Karpas-422 (cell line): ENCODE results near the gene HSPB6. TPM values are rescaled to one million over a fixed set of nuclear protein-coding genes. Genes with fewer than 3 reads are reported as not detected.
A peak's percentile ranks its signal among the peaks of the same experiment; 100 is the strongest.
"Not testable (repeated sequence)": the region's sequence is repeated elsewhere in the genome, so short reads cannot be mapped to it uniquely, and the experiment has no call there.

Source experiments
- DNase-seq: peaks from one replicate; pipeline ENCODE4 v3.0.0-alpha.2; 2015
- H2AFZ ChIP-seq: fragments of 200-600 bp; sonication (generic); 2 replicates; pipeline ENCODE4 v1.6.1; 2014; ENCODE audit warnings: antibody characterized with exemption, low read length, mixed read lengths
- H3K27ac ChIP-seq: fragments of 200-600 bp; sonication (generic); 2 replicates; pipeline ENCODE4 v1.5.1; 2014; ENCODE audit warnings: mild to moderate bottlenecking, low read length, moderate library complexity
- H3K27me3 ChIP-seq: fragments of 200-600 bp; sonication (generic); 2 replicates; pipeline ENCODE4 v1.6.1; 2014; ENCODE audit warnings: low read length, mixed read lengths
- H3K36me3 ChIP-seq: fragments of 200-600 bp; sonication (generic); 2 replicates; pipeline ENCODE4 v1.6.1; 2014; ENCODE audit warnings: low read length, mixed read lengths; ENCODE audit not compliant: insufficient read depth
- H3K4me1 ChIP-seq: fragments of 200-600 bp; sonication (generic); 2 replicates; pipeline ENCODE4 v1.6.1; 2014; ENCODE audit warnings: mild to moderate bottlenecking, low read length, mixed read lengths
- H3K4me2 ChIP-seq: fragments of 200-600 bp; sonication (generic); 2 replicates; pipeline ENCODE4 v1.6.1; 2014; ENCODE audit warnings: low read length, low read depth, mild to moderate bottlenecking; ENCODE audit not compliant: poor library complexity, severe bottlenecking
- H3K4me3 ChIP-seq: fragments of 200-600 bp; sonication (generic); 2 replicates; pipeline ENCODE4 v1.5.1; 2014; ENCODE audit warnings: mild to moderate bottlenecking, antibody characterized with exemption, low read length, mixed read lengths
- H3K79me2 ChIP-seq: fragments of 200-600 bp; sonication (generic); 2 replicates; pipeline ENCODE4 v1.6.1; 2014; ENCODE audit warnings: mild to moderate bottlenecking, low read length, mixed read lengths
- H3K9ac ChIP-seq: fragments of 200-600 bp; sonication (generic); 2 replicates; pipeline ENCODE4 v1.6.0; 2014; ENCODE audit warnings: low read length
- H3K9me2 ChIP-seq: fragments of 200-600 bp; sonication (generic), shearing (Covaris generic); replicated peaks from 2 replicates; pipeline ENCODE4 v1.6.0; 2014; ENCODE audit warnings: mild to moderate bottlenecking, low read length, moderate library complexity; ENCODE audit not compliant: insufficient read depth
- H3K9me3 ChIP-seq: fragments of 300-700, 200-600 bp; sonication (generic); 2 replicates; pipeline ENCODE4 v1.6.1; 2014; ENCODE audit warnings: low read length, mixed read lengths
- H4K20me1 ChIP-seq: fragments of 200-600 bp; sonication (generic); 2 replicates; pipeline ENCODE4 v1.6.1; 2014; ENCODE audit warnings: mild to moderate bottlenecking, antibody characterized with exemption, low read length, low read depth; ENCODE audit not compliant: insufficient read depth
- total RNA-seq: library from RNA; depleted of rRNA; stranded (reverse); fragments of >200 nt; shearing (Covaris generic); gene quantifications from 2 replicates; pipeline ENCODE4 v1.2.3, GENCODE V29; 2014; ENCODE audit warnings: low replicate concordance

HSPB6 gene
- total RNA-seq, 1 experiment from 2014 or later, result 1.5 TPM

GRCh38 chr19:35775298-35776101, 18.7 kb upstream of the HSPB6 start, which contains the start of gene ARHGAP33:
Gene ARHGAP33, plus strand, starts transcription at chr19:35775564. Its CDS starts 95 bp downstream, at chr19:35775659.
- Histone ChIP-seq H3K4me1 (peaks cover 12% of the 10 kb centered on the region), H3K4me2 (peak within 1 kb of the TSS; percentile 75), H3K9ac (peak within 1 kb of the TSS; percentile 89), H3K36me3 (no peaks in the 10 kb centered on the region), H2AFZ (no peak within 1 kb of the TSS; the same call in 1 of the 2 replicates), H3K27ac (0 out of 2 replicates have a peak within 1 kb of the TSS, but pooled peaks have one; percentile 22), H3K4me3 (peak within 1 kb of the TSS; percentile 90), H3K9me3 (no peaks in the 10 kb centered on the region), H3K27me3 (no peaks in the 10 kb centered on the region), H3K9me2 (no peaks in the 10 kb centered on the region), H4K20me1 (0 out of 2 replicates have a peak, but pooled peaks cover 6% of the 10 kb centered on the region), H3K79me2 (peaks cover 6% of the 10 kb centered on the region; the same call in 1 of the 2 replicates)
- DNase-seq, result peak; percentile 100

GRCh38 chr19:35775046-35775297, 18.1 kb upstream of the HSPB6 start:
- Histone ChIP-seq H3K9me3 (no peaks in the 10 kb centered on the region), H3K9me2 (no peaks in the 10 kb centered on the region), H3K9ac (no peak overlapping the region), H2AFZ (no peak overlapping the region), H3K36me3 (no peaks in the 10 kb centered on the region), H3K27ac (no peak overlapping the region), H3K4me3 (0 out of 2 replicates have a peak overlapping the region, but pooled peaks have one; percentile 33), H3K4me1 (peaks cover 12% of the 10 kb centered on the region), H4K20me1 (0 out of 2 replicates have a peak, but pooled peaks cover 6% of the 10 kb centered on the region), H3K79me2 (peaks cover 6% of the 10 kb centered on the region; the same call in 1 of the 2 replicates), H3K27me3 (no peaks in the 10 kb centered on the region), H3K4me2 (peak overlapping the region; percentile 44)
- no peak for DNase-seq

- H3K4me1 ChIP-seq, result peaks cover 12% of the 10 kb centered on the region
- no peaks in the 10 kb centered on the region for H3K36me3 ChIP-seq
- no peak overlapping the region for H3K9ac ChIP-seq
- no peaks in the 10 kb centered on the region for H3K9me2 ChIP-seq
- 0 out of 2 replicates have a peak, but pooled peaks cover 6% of the 10 kb centered on the region for H4K20me1 ChIP-seq
- H3K27me3 ChIP-seq, result no peaks in the 10 kb centered on the region
- no peak overlapping the region for H2AFZ ChIP-seq
- 0 out of 2 replicates have a peak overlapping the region, but pooled peaks have one; percentile 33 for H3K4me3 ChIP-seq
- H3K27ac ChIP-seq, result no peak overlapping the region
- peaks cover 6% of the 10 kb centered on the region; the same call in 1 of the 2 replicates for H3K79me2 ChIP-seq
- peak overlapping the region; percentile 44 for H3K4me2 ChIP-seq
- no peaks in the 10 kb centered on the region for H3K9me3 ChIP-seq
- no peak for DNase-seq
Measured at GRCh38 chr19:35774274-35775045, 17.6 kb upstream of the HSPB6 start.

GRCh38 chr19:35773020-35773806, 16.4 kb upstream of the HSPB6 start:
- Histone ChIP-seq H3K9ac (no peak overlapping the region), H3K36me3 (no peaks in the 10 kb centered on the region)

GRCh38 chr19:35772362-35772761, 15.5 kb upstream of the HSPB6 start:
- H2AFZ ChIP-seq, H3K36me3 ChIP-seq, H3K4me3 ChIP-seq, H3K27me3 ChIP-seq, H3K9me3 ChIP-seq, H3K79me2 ChIP-seq, DNase-seq, H3K9me2 ChIP-seq, H3K27ac ChIP-seq, H4K20me1 ChIP-seq, H3K4me2 ChIP-seq, H3K9ac ChIP-seq: not testable (repeated sequence)
- peaks cover 15% of the 10 kb centered on the region for H3K4me1 ChIP-seq

More at GRCh38 chr19:35773020-35773806, 16.4 kb upstream of the HSPB6 start:
- no peak overlapping the region for H2AFZ ChIP-seq
- H3K4me2 ChIP-seq, result no peak overlapping the region
- H3K9me2 ChIP-seq, result no peaks in the 10 kb centered on the region
- H3K27ac ChIP-seq, result no peak overlapping the region
- H3K4me3 ChIP-seq, result no peak overlapping the region
- peaks cover 6% of the 10 kb centered on the region; the same call in 1 of the 2 replicates for H3K79me2 ChIP-seq
- H3K27me3 ChIP-seq, result no peaks in the 10 kb centered on the region
- H3K9me3 ChIP-seq, result no peaks in the 10 kb centered on the region
- 0 out of 2 replicates have a peak, but pooled peaks cover 6% of the 10 kb centered on the region for H4K20me1 ChIP-seq
- DNase-seq, result peak; percentile 59
- peaks cover 12% of the 10 kb centered on the region for H3K4me1 ChIP-seq

- H3K27ac ChIP-seq, result no peak overlapping the region
- H3K79me2 ChIP-seq, result no peaks in the 10 kb centered on the region
- no peaks in the 10 kb centered on the region for H3K27me3 ChIP-seq
- no peak overlapping the region for H3K4me3 ChIP-seq
- no peak for DNase-seq
- no peak overlapping the region for H2AFZ ChIP-seq
- no peak overlapping the region for H3K9ac ChIP-seq
- H3K4me1 ChIP-seq, result peaks cover 5% of the 10 kb centered on the region
- H3K9me3 ChIP-seq, result no peaks in the 10 kb centered on the region
- peaks cover 7% of the 10 kb centered on the region; the same call in 1 of the 2 replicates for H4K20me1 ChIP-seq
- no peak overlapping the region for H3K4me2 ChIP-seq
- H3K9me2 ChIP-seq, result no peaks in the 10 kb centered on the region
- no peaks in the 10 kb centered on the region for H3K36me3 ChIP-seq
Measured at GRCh38 chr19:35768082-35768421, 11.2 kb upstream of the HSPB6 start.

- no peaks in the 10 kb centered on the region for H3K9me2 ChIP-seq
- H3K36me3 ChIP-seq, result no peaks in the 10 kb centered on the region
- H3K4me3 ChIP-seq, result no peak overlapping the region
- no peak overlapping the region for H3K9ac ChIP-seq
- H3K79me2 ChIP-seq, result no peaks in the 10 kb centered on the region
- H4K20me1 ChIP-seq, result peaks cover 3% of the 10 kb centered on the region; the same call in 1 of the 2 replicates
- H3K27me3 ChIP-seq, result no peaks in the 10 kb centered on the region
- no peak overlapping the region for H3K27ac ChIP-seq
- no peak overlapping the region for H2AFZ ChIP-seq
- peak; percentile 61 for DNase-seq
- peaks cover 5% of the 10 kb centered on the region for H3K4me1 ChIP-seq
- H3K9me3 ChIP-seq, result no peaks in the 10 kb centered on the region
- no peak overlapping the region for H3K4me2 ChIP-seq
Measured at GRCh38 chr19:35767288-35768081, 10.7 kb upstream of the HSPB6 start.
